PC-3 (cell line): Measurements from ENCODE around the gene SMIM10. TPM values are rescaled to one million over a fixed set of nuclear protein-coding genes. Genes with fewer than 3 reads are reported as not detected.

ENCODE experiments used
- ATAC-seq: fragments of 200-7000 bp; cut with Tn5 transposase; 2 replicates; pipeline ENCODE4 v1.9.1; 2020; ENCODE audit warnings: mild to moderate bottlenecking, moderate library complexity
- BruUV-seq: library from RNA; stranded (reverse); fragments of 400-500 nt; replicated peaks from 2 replicates; lab custom pipeline; 2021; lab: Mats Ljungman, UMichigan
- CTCF ChIA-PET: fragments of 300-600 bp; sonication (Branson Sonifier 250); formaldehyde crosslinking; loops from one replicate; lab custom pipeline; 2022; ENCODE audit warnings: antibody characterized with exemption; lab: Charles Lee
- POLR2A ChIA-PET: fragments of 300-600 bp; sonication (Branson Sonifier 250); formaldehyde crosslinking; loops from one replicate; lab custom pipeline; 2022; ENCODE audit warnings: antibody characterized with exemption; ENCODE audit not compliant: unreplicated experiment; lab: Charles Lee
- DNase-seq: peaks from one replicate; pipeline ENCODE4 v3.0.0-alpha.2; 2015
- H2AFZ ChIP-seq: fragments of 300-600 bp; sonication (generic); 2 replicates; pipeline ENCODE4 v1.6.0; 2016; ENCODE audit warnings: antibody characterized with exemption, low read length
- H3F3A ChIP-seq: fragments of 300-600 bp; sonication (generic); one replicate; pipeline ENCODE4 v1.6.0; 2017; ENCODE audit warnings: antibody characterized with exemption, low read length, control low read depth, mild to moderate bottlenecking; ENCODE audit not compliant: unreplicated experiment
- H3K27ac ChIP-seq: fragments of 300-600 bp; sonication (generic); 2 replicates; pipeline ENCODE4 v1.5.1; 2016; ENCODE audit warnings: mild to moderate bottlenecking, low read length
- H3K27me3 ChIP-seq: fragments of 300-600 bp; sonication (generic); 2 replicates; pipeline ENCODE4 v1.6.1; 2016; ENCODE audit warnings: low read length, mixed read lengths
- H3K36me3 ChIP-seq: fragments of 300-600 bp; sonication (generic); 2 replicates; pipeline ENCODE4 v1.6.1; 2016; ENCODE audit warnings: low read depth, mixed run types, low read length, mixed read lengths
- H3K4me1 ChIP-seq: fragments of 300-600 bp; sonication (generic); 2 replicates; pipeline ENCODE4 v1.5.1; 2016; ENCODE audit warnings: low read length; ENCODE audit not compliant: insufficient read depth
- H3K4me2 ChIP-seq: fragments of 300-600 bp; sonication (generic); 2 replicates; pipeline ENCODE4 v1.6.0; 2016; ENCODE audit warnings: low read length
- H3K4me3 ChIP-seq: fragments of 300-600 bp; sonication (generic); 2 replicates; pipeline ENCODE4 v1.5.1; 2016; ENCODE audit warnings: mild to moderate bottlenecking, low read length, mixed read lengths
- H3K79me2 ChIP-seq: fragments of 300-600 bp; sonication (generic); 2 replicates; pipeline ENCODE4 v1.6.1; 2017; ENCODE audit warnings: low read length, mixed read lengths
- H3K9ac ChIP-seq: fragments of 300-600 bp; sonication (generic); 2 replicates; pipeline ENCODE4 v1.6.0; 2016; ENCODE audit warnings: mild to moderate bottlenecking, low read length
- H3K9me2 ChIP-seq: fragments of 300-600 bp; sonication (generic); replicated peaks from 2 replicates; pipeline ENCODE4 v1.6.1; 2016; ENCODE audit warnings: mixed run types, low read length, mixed read lengths
- H3K9me3 ChIP-seq: fragments of 300-600 bp; sonication (generic); 2 replicates; pipeline ENCODE4 v1.6.1; 2016; ENCODE audit warnings: low read length, mixed read lengths
- H4K20me1 ChIP-seq: fragments of 300-600 bp; sonication (generic); 2 replicates; pipeline ENCODE4 v1.6.1; 2016; ENCODE audit warnings: low read length, mixed read lengths
- EZH2 ChIP-seq: fragments of 300-600 bp; sonication (generic); IDR thresholded peaks from one replicate; pipeline ENCODE4 v1.6.1; 2017; ENCODE audit warnings: antibody characterized with exemption, mild to moderate bottlenecking, low read length; ENCODE audit not compliant: unreplicated experiment
- EZH2phosphoT487 ChIP-seq: fragments of 300-600 bp; sonication (generic); IDR thresholded peaks from 2 replicates; pipeline ENCODE4 v1.6.1; 2018; ENCODE audit warnings: mild to moderate bottlenecking, antibody characterized with exemption, low read length, borderline replicate concordance
- intact Hi-C: fragments of 100-400 bp; cut with micrococcal nuclease; formaldehyde crosslinking; loops from 2 replicates; pipeline ENCODE4 v1.9.0; 2023
- total RNA-seq: library from RNA; depleted of rRNA; stranded (reverse); fragments of >200 nt; gene quantifications from 2 replicates; pipeline ENCODE4 v1.2.3, GENCODE V29; 2014
- TF ChIP-seq, protein P1 (sequence below): fragments of 300-600 bp; sonication (generic); conservative IDR thresholded peaks from 2 replicates; pipeline ENCODE4 v1.5.1; 2017; ENCODE audit warnings: antibody characterized with exemption, low read depth, mild to moderate bottlenecking, low read length

SMIM10 gene
- total RNA-seq, 1 experiment from 2014 or later = not detected

DNA sequence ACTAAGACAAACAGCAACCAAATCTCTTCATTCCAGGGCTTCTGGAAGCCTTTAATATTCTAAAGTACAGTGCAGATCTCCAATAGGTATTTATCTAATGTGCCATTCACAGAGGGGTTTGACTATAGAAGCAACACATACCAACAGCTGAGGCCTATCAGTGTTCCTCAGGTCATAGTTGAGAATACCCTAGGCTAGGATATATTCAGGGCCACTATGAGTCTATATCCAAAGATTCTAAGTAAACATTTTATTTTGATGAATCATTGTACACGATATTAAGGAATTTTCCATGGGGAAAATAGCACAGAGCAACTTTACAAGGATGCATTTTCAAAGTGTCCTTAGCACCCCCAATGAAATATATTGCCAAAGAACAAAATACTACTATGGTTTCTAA, 9.7 kb downstream of the SMIM10 start:
- Histone ChIP-seq H3F3A (no peaks in the 10 kb centered on the region), H3K9me2 (no peaks in the 10 kb centered on the region), H3K4me2 (peak overlapping the region; percentile 49; the same call in 1 of the 2 replicates), H3K4me1 (peaks cover 31% of the 10 kb centered on the region), H4K20me1 (no peaks in the 10 kb centered on the region), H3K79me2 (no peaks in the 10 kb centered on the region), H3K9ac (no peak overlapping the region), H3K27me3 (no peaks in the 10 kb centered on the region), H2AFZ (peak overlapping the region; percentile 52; the same call in 1 of the 2 replicates), H3K27ac (peak overlapping the region; percentile 60), H3K4me3 (no peak overlapping the region), H3K9me3 (no peaks in the 10 kb centered on the region), H3K36me3 (no peaks in the 10 kb centered on the region)
- peak; percentile 33 for ATAC-seq
- BruUV-seq = no TSS peak
- POLR2A ChIA-PET = no interaction called here
- intact Hi-C loops = no loop called here
- no peak for TF ChIP-seq EZH2phosphoT487
- no peak for TF ChIP-seq EZH2
- TF ChIP-seq, protein P1, sequence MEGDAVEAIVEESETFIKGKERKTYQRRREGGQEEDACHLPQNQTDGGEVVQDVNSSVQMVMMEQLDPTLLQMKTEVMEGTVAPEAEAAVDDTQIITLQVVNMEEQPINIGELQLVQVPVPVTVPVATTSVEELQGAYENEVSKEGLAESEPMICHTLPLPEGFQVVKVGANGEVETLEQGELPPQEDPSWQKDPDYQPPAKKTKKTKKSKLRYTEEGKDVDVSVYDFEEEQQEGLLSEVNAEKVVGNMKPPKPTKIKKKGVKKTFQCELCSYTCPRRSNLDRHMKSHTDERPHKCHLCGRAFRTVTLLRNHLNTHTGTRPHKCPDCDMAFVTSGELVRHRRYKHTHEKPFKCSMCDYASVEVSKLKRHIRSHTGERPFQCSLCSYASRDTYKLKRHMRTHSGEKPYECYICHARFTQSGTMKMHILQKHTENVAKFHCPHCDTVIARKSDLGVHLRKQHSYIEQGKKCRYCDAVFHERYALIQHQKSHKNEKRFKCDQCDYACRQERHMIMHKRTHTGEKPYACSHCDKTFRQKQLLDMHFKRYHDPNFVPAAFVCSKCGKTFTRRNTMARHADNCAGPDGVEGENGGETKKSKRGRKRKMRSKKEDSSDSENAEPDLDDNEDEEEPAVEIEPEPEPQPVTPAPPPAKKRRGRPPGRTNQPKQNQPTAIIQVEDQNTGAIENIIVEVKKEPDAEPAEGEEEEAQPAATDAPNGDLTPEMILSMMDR = no peak
- CTCF ChIA-PET = no interaction called here
- peak; percentile 61 for DNase-seq

- H3F3A ChIP-seq = no peaks in the 10 kb centered on the region
- H3K4me3 ChIP-seq = peak overlapping the region; percentile 69
- no peaks in the 10 kb centered on the region for H4K20me1 ChIP-seq
- H3K36me3 ChIP-seq = no peaks in the 10 kb centered on the region
- POLR2A ChIA-PET = interaction anchor here (0.6 kb wide), 1 partner anchor 541 kb away, joined by 4 read pairs; no protein-coding TSS in a partner anchor
- H3K9ac ChIP-seq = peak overlapping the region; percentile 13
- peak overlapping the region; percentile 81 for H2AFZ ChIP-seq
- no peaks in the 10 kb centered on the region for H3K27me3 ChIP-seq
- intact Hi-C loops = loop anchor here (1.0 kb wide), 1 partner anchor 45 kb away; no protein-coding TSS in a partner anchor
- BruUV-seq = no TSS peak
- H3K9me3 ChIP-seq = no peaks in the 10 kb centered on the region
- H3K9me2 ChIP-seq = no peaks in the 10 kb centered on the region
- DNase-seq = peak; percentile 93
- H3K27ac ChIP-seq = 0 out of 2 replicates have a peak overlapping the region, but pooled peaks have one; percentile 4
- ATAC-seq = peak; percentile 80
- peak overlapping the region; percentile 89 for H3K4me2 ChIP-seq
- peaks cover 30% of the 10 kb centered on the region for H3K4me1 ChIP-seq
- H3K79me2 ChIP-seq = no peaks in the 10 kb centered on the region
- TF ChIP-seq, protein P1 = no peak
- TF ChIP-seq EZH2 = no peak
- no peak for TF ChIP-seq EZH2phosphoT487
- CTCF ChIA-PET = no interaction called here
Observed at GRCh38 chrX:135003876-135004623, 13.3 kb downstream of the SMIM10 start.

GRCh38 chrX:135006187-135006586, 15.4 kb downstream of the SMIM10 start:
- H3K79me2 ChIP-seq = no peaks in the 10 kb centered on the region
- no peaks in the 10 kb centered on the region for H3F3A ChIP-seq
- H3K36me3 ChIP-seq = no peaks in the 10 kb centered on the region
- BruUV-seq = no TSS peak
- H3K4me3 ChIP-seq = no peak overlapping the region
- no peak overlapping the region for H3K4me2 ChIP-seq
- ATAC-seq (no peak), DNase-seq (no peak)
- CTCF ChIA-PET = no interaction called here
- no peak overlapping the region for H2AFZ ChIP-seq
- H3K4me1 ChIP-seq = peaks cover 10% of the 10 kb centered on the region
- TF ChIP-seq EZH2phosphoT487 (no peak), EZH2 (no peak)
- TF ChIP-seq, protein P1 = no peak
- no peaks in the 10 kb centered on the region for H3K27me3 ChIP-seq
- H4K20me1 ChIP-seq = no peaks in the 10 kb centered on the region
- no peak overlapping the region for H3K27ac ChIP-seq
- no peaks in the 10 kb centered on the region for H3K9me2 ChIP-seq
- POLR2A ChIA-PET = no interaction called here
- no peaks in the 10 kb centered on the region for H3K9me3 ChIP-seq
- intact Hi-C loops = no loop called here
- no peak overlapping the region for H3K9ac ChIP-seq
